K562 (cell line): Measurements from ENCODE around the gene ZNF180. TPM values are rescaled to one million over a fixed set of nuclear protein-coding genes. Genes with fewer than 3 reads are reported as not detected.

Experiments
- ATAC-seq: fragments of 200-7000 bp; cut with Tn5 transposase; 3 replicates; pipeline ENCODE4 v1.9.1; 2020; ENCODE audit warnings: moderate library complexity
- BruUV-seq: library from RNA; stranded (reverse); fragments of 400-500 nt; replicated peaks from 2 replicates; lab custom pipeline; 2021; lab: Mats Ljungman, UMichigan
- CTCF ChIA-PET: fragments of 300-600 bp; formaldehyde crosslinking; extraction: SDS; loops from one replicate; lab custom pipeline; 2021; ENCODE audit warnings: low intra/inter-chr PET ratio; lab: Yijun Ruan, JAX
- POLR2A ChIA-PET: fragments of 300-600, 350-650 bp; sonication (Branson Sonifier 250); formaldehyde crosslinking; extraction: SDS; loops from one replicate; lab custom pipeline; 2021; ENCODE audit warnings: antibody characterized with exemption, inconsistent platforms; lab: Yijun Ruan, JAX
- DNase-seq, 4 experiments: peaks; one replicate each; pipeline versions ENCODE4 v3.0.0 to v3.0.0-alpha.2; 2011 to 2018; ENCODE audit warnings: low spot score in 3 of 4, mixed read lengths in 3 of 4; ENCODE audit errors: extremely low read depth in 1 of 4
- FAIRE-seq: peaks from 2 replicates; lab custom pipeline; 2011; peaks lifted over from hg19 to GRCh38; lab: Jason Lieb, UNC
- H2AFZ ChIP-seq: 2 replicates; pipeline ENCODE4 v1.6.0; 2011; ENCODE audit warnings: low read depth, low read length, control low read depth, inconsistent platforms
- H3K27ac ChIP-seq: fragments of 200-600 bp; 3 replicates; pipeline ENCODE4 v1.8.0; 2011; ENCODE audit warnings: low read depth, mild to moderate bottlenecking, control low read depth, inconsistent platforms, low read length, moderate library complexity, mixed read lengths; ENCODE audit errors: extremely low read depth
- H3K27me3 ChIP-seq, 2 experiments: fragments of 300-600 bp in 1 of 2; 2 replicates in 1 of 2; 3 replicates in 1 of 2; pipeline versions ENCODE4 v1.6.0 to v1.8.0; 2011; ENCODE audit warnings: inconsistent platforms in 2 of 2, low read length in 2 of 2, mild to moderate bottlenecking in 1 of 2, mixed read lengths in 1 of 2, moderate library complexity in 1 of 2; ENCODE audit not compliant: control insufficient read depth in 2 of 2, insufficient read depth in 2 of 2
- H3K36me3 ChIP-seq: fragments of 300-600 bp; 3 replicates; pipeline ENCODE4 v1.8.0; 2011; ENCODE audit warnings: mild to moderate bottlenecking, low read length, inconsistent platforms; ENCODE audit not compliant: control insufficient read depth, insufficient read depth
- H3K4me1 ChIP-seq, 2 experiments: fragments of 200-600 bp in 1 of 2; replicated peaks in 1 of 2; 2 replicates in 1 of 2; 3 replicates in 1 of 2; pipeline versions ENCODE4 v1.5.1 to v1.8.0; 2011; ENCODE audit warnings: inconsistent platforms in 2 of 2, low read length in 2 of 2, mild to moderate bottlenecking in 1 of 2, mixed read lengths in 1 of 2, moderate library complexity in 1 of 2; ENCODE audit not compliant: control insufficient read depth in 2 of 2, insufficient read depth in 2 of 2
- H3K4me2 ChIP-seq: 2 replicates; pipeline ENCODE4 v1.6.1; 2011; ENCODE audit warnings: low read length, control low read depth, inconsistent platforms, mixed read lengths; ENCODE audit not compliant: insufficient read depth
- H3K4me3 ChIP-seq: fragments of 200-600 bp; sonication (generic), shearing (Covaris generic); 2 replicates; pipeline ENCODE4 v1.5.1; 2016; ENCODE audit warnings: control low read depth, inconsistent platforms
- H3K79me2 ChIP-seq: fragments of 200-600 bp; 3 replicates; pipeline ENCODE4 v1.8.0; 2011; ENCODE audit warnings: low read length, inconsistent platforms; ENCODE audit not compliant: control insufficient read depth, insufficient read depth
- H3K9ac ChIP-seq, 2 experiments: 2 replicates each; pipeline versions ENCODE4 v1.6.0 to v1.6.1; 2011; ENCODE audit warnings: low read depth in 2 of 2, low read length in 2 of 2, control low read depth in 1 of 2, inconsistent platforms in 1 of 2, mild to moderate bottlenecking in 1 of 2, mixed read lengths in 1 of 2; ENCODE audit not compliant: insufficient read depth in 1 of 2
- H3K9me1 ChIP-seq: one replicate; pipeline ENCODE4 v1.6.0; 2011; ENCODE audit warnings: inconsistent platforms, mild to moderate bottlenecking, low read length, moderate library complexity; ENCODE audit not compliant: control insufficient read depth, insufficient read depth
- H3K9me3 ChIP-seq: replicated peaks from 2 replicates; pipeline ENCODE4 v1.5.1; 2011; ENCODE audit warnings: low read depth, low read length, inconsistent platforms; ENCODE audit not compliant: control insufficient read depth, insufficient read depth
- H4K20me1 ChIP-seq: replicated peaks from 2 replicates; pipeline ENCODE4 v1.6.1; 2011; ENCODE audit warnings: low read length, inconsistent platforms, mixed read lengths; ENCODE audit not compliant: control insufficient read depth, insufficient read depth
- BACH1 ChIP-seq: fragments of 200-800 bp; sonication (Bioruptor generic); IDR thresholded peaks from 2 replicates; pipeline ENCODE4 v1.6.1; 2016; ENCODE audit warnings: missing genetic modification characterization, missing compliant biosample characterization
- BCL6 ChIP-seq: fragments of 250-450 bp; sonication (Bioruptor Pico); IDR thresholded peaks from 2 replicates; pipeline ENCODE4 v1.4.0; 2020
- CBX1 ChIP-seq: sonication (generic); IDR thresholded peaks from 2 replicates; pipeline ENCODE4 v1.6.1; 2016; ENCODE audit warnings: antibody characterized with exemption, low read depth, mild to moderate bottlenecking
- CREB5 ChIP-seq: fragments of 250-450 bp; sonication (Bioruptor Pico); IDR thresholded peaks from 2 replicates; pipeline ENCODE4 v1.5.0; 2020; ENCODE audit warnings: mild to moderate bottlenecking
- PPARD ChIP-seq: fragments of 250-450 bp; sonication (Bioruptor Pico); IDR thresholded peaks from 2 replicates; pipeline ENCODE4 v1.8.0; 2022; ENCODE audit warnings: inconsistent platforms, mild to moderate bottlenecking, moderate library complexity
- TCFL5 ChIP-seq: fragments of 250-450 bp; sonication (Bioruptor Pico); conservative IDR thresholded peaks from 2 replicates; pipeline ENCODE4 v1.6.1; 2021; ENCODE audit warnings: mild to moderate bottlenecking, moderate library complexity, matching md5 sums
- TEAD2 ChIP-seq: fragments of 450-650 bp; IDR thresholded peaks from 2 replicates; pipeline ENCODE4 v1.6.1; 2016; ENCODE audit warnings: missing genetic modification characterization, control low read depth, missing compliant biosample characterization
- ZBTB7A ChIP-seq: IDR thresholded peaks from 2 replicates; pipeline ENCODE4 v1.6.1; 2011; ENCODE audit warnings: low read depth, mild to moderate bottlenecking, low read length, moderate library complexity, borderline replicate concordance; ENCODE audit not compliant: control insufficient read depth
- ZNF133 ChIP-seq: fragments of 250-450 bp; sonication (Bioruptor Pico); IDR thresholded peaks from 2 replicates; pipeline ENCODE4 v1.4.0; 2020; ENCODE audit warnings: mild to moderate bottlenecking
- ZNF609 ChIP-seq: sonication (generic); formaldehyde crosslinking; IDR thresholded peaks from 2 replicates; pipeline ENCODE4 v1.8.1; 2023; ENCODE audit warnings: missing genetic modification reagents, mild to moderate bottlenecking, borderline replicate concordance
- WGBS: fragments of 100-300 bp; shearing (Covaris generic); methylation state at CpG from one replicate; pipeline ENCODE4 v1.1.6; 2016; ENCODE audit warnings: low coverage, mixed read lengths; ENCODE audit not compliant: insufficient coverage; ENCODE audit errors: missing lambda C conversion rate; 5-methylcytosine and 5-hydroxymethylcytosine counted together
- in situ Hi-C: fragments of 300-500 bp; cut with MboI; formaldehyde crosslinking; loops from 4 replicates; pipeline ENCODE4 v1.15.0; 2018; ENCODE audit warnings: inconsistent platforms, mixed read lengths
- intact Hi-C: fragments of 100-400 bp; cut with micrococcal nuclease; formaldehyde crosslinking; loops from 2 replicates; pipeline ENCODE4 v1.14.2; 2022
- polyA plus RNA-seq, 8 experiments: library from polyadenylated mRNA; depleted of rRNA in 4 of 8; stranded (reverse) in 5 of 8; unstranded in 3 of 8; fragments of >200 nt; fragmentation: Nextera tagmentation in 2 of 8; fragmentation: Illumina TruSeq in 1 of 8; extraction: Ambion mirVana in 2 of 8; extraction: Trizol in 1 of 8; gene quantifications; 2 replicates each; pipeline versions ENCODE4 v1.2.1 to v1.2.3, GENCODE V29; 2011 to 2014; ENCODE audit warnings: inconsistent platforms in 1 of 8, missing spikeins in 1 of 8
- total RNA-seq, 7 experiments: library from RNA; depleted of rRNA in 6 of 7; stranded (reverse); fragments of >200 nt in 6 of 7; fragmentation: Illumina TruSeq in 2 of 7; extraction: Trizol in 2 of 7; gene quantifications; 2 replicates each; pipeline versions ENCODE4 v1.2.1 to v1.2.3, GENCODE V29; 2011 to 2021; ENCODE audit warnings: low replicate concordance in 1 of 7

ZNF180 gene
- total and polyA plus RNA-seq, 9 of the 15 experiments (the other 6 are each of a cell fraction or from before 2014, with no cell fraction given), result 1.8 to 8.7 (median 5.9) TPM

- Histone ChIP-seq H3K27me3 (no peaks in the 10 kb centered on the region; a peak in 1 of 5 replicates), H3K9ac (no peak overlapping the region), H3K4me1 (no peaks in the 10 kb centered on the region), H3K27ac (no peak overlapping the region), H3K9me3 (no peaks in the 10 kb centered on the region), H3K4me3 (no peak overlapping the region), H2AFZ (no peak overlapping the region), H3K4me2 (no peak overlapping the region), H4K20me1 (no peaks in the 10 kb centered on the region), H3K9me1 (no peaks in the 10 kb centered on the region), H3K79me2 (no peaks in the 10 kb centered on the region), H3K36me3 (no peaks in the 10 kb centered on the region)
- ATAC-seq, result no peak
- 11% methylated on average over 1 of the region's 1 CpG for WGBS
- TF ChIP-seq CREB5 (CRISPR knock-in tag), result no peak
- no peak for TF ChIP-seq PPARD (CRISPR knock-in tag)
- TF ChIP-seq CBX1, result no peak
- TF ChIP-seq BCL6 (CRISPR knock-in tag), result no peak
- no peak for TF ChIP-seq TEAD2
- TF ChIP-seq TCFL5 (CRISPR knock-in tag), result no peak
- no peak for TF ChIP-seq ZNF133 (CRISPR knock-in tag)
- TF ChIP-seq ZBTB7A, result no peak
- TF ChIP-seq ZNF609 (CRISPR knock-in tag), result no peak
- no peak for TF ChIP-seq BACH1 (tag)
- ChIA-PET CTCF (no interaction called here), POLR2A (no interaction called here)
- BruUV-seq, result no TSS peak
- intact Hi-C loops (no loop called here), in situ Hi-C loops (no loop called here)
- FAIRE-seq, result no peak
- DNase-seq, result no peak
These were observed 42.3 kb upstream of the ZNF180 start for GRCh38 chr19:44542671-44543070.
